ENCODE results near the gene TMPRSS7.

The TMPRSS7 gene

DNA sequence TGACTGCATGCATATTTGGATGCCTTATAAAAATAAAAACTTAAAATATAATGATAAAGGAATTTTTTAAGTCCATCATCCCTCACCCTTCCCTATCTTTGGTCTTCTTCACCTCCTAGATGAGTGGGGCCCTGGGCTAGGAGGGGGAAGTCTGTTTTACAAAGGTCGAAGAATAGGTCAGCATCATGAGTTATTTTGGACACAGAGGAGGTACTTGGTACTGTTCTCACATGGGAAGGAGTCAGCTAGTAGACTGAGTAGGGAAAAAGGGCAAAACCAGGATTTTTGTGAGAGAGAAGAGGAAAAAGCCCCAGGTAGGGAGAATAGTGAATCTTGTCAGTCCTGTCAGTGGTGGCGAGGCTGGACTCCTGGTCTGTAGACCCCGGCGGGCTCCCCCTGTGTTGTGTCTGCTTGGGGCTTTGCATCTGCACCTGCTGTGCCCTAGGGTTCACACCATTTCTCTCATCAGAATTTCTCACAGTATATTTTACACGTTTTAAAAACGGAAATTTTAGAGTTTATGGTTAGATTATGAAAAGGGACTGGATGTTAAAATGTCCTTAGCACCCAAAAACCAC is 81.4 kb downstream of the TMPRSS7 start:
- FAIRE-seq, result no peak
- TF ChIP-seq, protein P1, sequence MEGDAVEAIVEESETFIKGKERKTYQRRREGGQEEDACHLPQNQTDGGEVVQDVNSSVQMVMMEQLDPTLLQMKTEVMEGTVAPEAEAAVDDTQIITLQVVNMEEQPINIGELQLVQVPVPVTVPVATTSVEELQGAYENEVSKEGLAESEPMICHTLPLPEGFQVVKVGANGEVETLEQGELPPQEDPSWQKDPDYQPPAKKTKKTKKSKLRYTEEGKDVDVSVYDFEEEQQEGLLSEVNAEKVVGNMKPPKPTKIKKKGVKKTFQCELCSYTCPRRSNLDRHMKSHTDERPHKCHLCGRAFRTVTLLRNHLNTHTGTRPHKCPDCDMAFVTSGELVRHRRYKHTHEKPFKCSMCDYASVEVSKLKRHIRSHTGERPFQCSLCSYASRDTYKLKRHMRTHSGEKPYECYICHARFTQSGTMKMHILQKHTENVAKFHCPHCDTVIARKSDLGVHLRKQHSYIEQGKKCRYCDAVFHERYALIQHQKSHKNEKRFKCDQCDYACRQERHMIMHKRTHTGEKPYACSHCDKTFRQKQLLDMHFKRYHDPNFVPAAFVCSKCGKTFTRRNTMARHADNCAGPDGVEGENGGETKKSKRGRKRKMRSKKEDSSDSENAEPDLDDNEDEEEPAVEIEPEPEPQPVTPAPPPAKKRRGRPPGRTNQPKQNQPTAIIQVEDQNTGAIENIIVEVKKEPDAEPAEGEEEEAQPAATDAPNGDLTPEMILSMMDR (IDR thresholded peaks at IDR 0.05; ENCODE audit: insufficient read depth, missing control alignments), result no peak

DNA sequence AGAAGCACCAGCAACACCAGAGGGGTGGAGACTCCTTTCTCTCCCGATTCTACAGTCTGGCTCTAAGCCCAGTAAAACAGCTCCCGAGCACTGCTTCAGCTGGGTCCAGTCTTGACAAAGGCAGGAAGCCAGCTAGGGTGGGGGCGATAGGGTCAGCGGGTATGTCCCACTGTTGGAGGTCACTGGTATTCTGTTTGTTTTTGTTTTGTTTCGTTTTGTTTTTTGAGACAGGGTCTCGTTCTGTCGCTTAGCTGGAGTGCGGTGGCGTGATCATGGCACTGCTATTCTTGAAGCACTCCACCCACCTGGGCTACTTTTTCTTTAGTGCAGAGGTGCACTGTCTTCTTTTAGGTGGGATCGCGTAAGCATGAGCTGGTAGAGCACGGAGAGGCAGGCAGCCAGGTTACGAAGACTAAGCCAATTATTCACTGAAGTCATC is 82.2 kb downstream of the TMPRSS7 start:
- TF ChIP-seq, protein P1 (IDR thresholded peaks at IDR 0.05; ENCODE audit: insufficient read depth, missing control alignments), result no peak
- no peak for FAIRE-seq

More for the DNA sequence above, 81.4 kb downstream of the TMPRSS7 start:
- no peak for DNase-seq (ENCODE audit: insufficient read length, low spot score)

DNA sequence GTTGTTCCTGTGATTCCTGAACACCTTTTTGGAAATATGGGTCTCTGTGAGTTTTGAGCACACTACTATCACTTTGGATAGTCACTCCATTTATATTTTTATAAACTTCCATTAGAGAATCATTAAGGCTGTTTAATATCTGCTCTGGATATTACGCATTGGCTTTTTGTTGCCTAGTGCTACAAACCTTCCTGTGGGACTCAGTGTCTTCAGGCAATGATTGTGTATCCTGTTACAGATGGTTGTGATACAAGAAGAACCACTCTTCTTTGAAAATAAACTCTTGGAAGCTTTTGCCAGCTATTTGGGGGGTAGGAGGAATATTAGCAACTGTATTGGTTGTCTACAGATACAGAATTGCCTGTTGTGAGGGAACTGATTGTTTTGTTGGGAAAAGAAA is 82.9 kb downstream of the TMPRSS7 start:
- TF ChIP-seq, protein P1 (IDR thresholded peaks at IDR 0.05; ENCODE audit: insufficient read depth, missing control alignments), result no peak
- no peak for FAIRE-seq

More for the DNA sequence above, 82.2 kb downstream of the TMPRSS7 start:
- no peak for DNase-seq (ENCODE audit: insufficient read length, low spot score)

DNA sequence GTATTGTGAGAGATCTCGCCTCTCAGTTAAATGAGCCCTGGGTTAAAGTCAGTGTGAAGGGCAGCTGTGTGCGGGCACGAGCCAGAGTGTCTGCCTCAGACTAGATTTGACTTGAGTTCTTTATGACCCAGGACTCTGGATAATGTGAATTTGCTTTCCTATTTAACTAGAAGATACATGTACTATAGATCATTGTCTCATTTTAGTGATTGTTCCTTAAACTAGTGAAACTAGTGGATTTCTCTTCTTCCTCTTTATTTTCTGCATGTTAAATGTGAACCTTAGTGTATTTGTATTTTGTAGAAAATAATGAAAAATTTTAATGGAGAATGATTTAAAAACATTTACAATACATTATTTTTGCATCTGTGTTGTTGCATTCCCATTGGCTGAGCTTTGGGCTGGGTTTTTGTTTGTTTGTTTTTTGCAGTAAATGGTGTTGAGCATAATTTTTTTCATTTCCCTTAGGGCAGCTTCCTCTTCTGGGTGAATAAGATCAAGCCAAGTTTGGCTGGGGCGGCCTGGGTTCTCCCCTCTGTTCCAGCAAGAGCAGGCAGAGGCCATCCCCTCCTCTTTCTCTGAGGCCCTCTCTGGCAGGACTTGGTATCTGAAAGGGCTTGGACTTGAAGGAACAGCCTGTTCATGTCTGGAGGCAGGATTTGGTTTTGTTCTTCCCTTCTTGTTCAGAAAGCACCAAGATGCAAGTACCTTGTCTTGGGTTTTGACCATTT is 83.5 kb downstream of the TMPRSS7 start:
- no peak for DNase-seq (ENCODE audit: insufficient read length, low spot score)
- FAIRE-seq, result no peak
- TF ChIP-seq, protein P1 (IDR thresholded peaks at IDR 0.05; ENCODE audit: insufficient read depth, missing control alignments), result no peak

More for the DNA sequence above, 82.9 kb downstream of the TMPRSS7 start:
- no peak for DNase-seq (ENCODE audit: insufficient read length, low spot score)

DNA sequence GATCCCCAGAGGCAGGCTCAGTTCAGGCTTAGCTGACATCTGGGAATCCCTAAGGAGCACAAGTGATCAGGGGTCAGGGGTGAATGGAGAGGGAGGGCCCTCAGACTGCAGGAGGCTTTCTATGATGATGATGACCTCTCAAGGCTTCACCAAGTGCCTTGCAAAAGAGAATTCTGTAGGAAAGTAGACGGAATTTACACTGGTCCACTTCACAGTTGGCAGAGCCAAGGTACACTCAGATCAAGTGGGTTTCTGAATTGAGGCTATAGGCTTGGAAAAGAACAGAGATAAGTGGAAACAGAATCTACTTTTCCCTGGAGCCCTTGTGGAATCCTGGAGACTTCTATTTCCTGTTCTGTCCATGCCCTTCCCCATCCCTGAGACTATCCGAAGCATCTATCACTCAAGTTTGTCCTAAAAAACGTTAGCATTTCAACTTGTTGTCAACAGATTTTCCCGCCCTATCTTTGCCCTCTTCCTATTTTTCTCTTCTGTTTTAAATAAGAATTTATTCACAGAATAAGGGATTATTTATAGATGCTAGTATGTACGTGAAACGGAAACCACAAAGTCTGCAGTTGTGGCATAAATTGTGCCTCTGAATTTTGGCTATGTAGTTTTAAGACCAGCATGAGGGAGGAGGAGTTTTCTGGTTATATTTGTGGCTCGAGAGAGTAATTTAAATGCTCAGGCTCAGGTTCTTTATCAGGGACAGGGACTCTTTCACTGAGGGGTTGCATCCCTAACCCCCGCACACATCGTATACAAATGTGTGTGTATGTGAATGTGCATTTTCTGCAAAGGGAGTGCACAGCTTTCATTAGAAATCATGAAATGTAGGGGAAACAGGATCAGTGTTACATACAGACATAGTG is 85.7 kb downstream of the TMPRSS7 start:
- TF ChIP-seq, protein P1 (IDR thresholded peaks at IDR 0.05; ENCODE audit: insufficient read depth, missing control alignments), result no peak
- DNase-seq (ENCODE audit: insufficient read length, low spot score) (no peak), FAIRE-seq (no peak)

DNA sequence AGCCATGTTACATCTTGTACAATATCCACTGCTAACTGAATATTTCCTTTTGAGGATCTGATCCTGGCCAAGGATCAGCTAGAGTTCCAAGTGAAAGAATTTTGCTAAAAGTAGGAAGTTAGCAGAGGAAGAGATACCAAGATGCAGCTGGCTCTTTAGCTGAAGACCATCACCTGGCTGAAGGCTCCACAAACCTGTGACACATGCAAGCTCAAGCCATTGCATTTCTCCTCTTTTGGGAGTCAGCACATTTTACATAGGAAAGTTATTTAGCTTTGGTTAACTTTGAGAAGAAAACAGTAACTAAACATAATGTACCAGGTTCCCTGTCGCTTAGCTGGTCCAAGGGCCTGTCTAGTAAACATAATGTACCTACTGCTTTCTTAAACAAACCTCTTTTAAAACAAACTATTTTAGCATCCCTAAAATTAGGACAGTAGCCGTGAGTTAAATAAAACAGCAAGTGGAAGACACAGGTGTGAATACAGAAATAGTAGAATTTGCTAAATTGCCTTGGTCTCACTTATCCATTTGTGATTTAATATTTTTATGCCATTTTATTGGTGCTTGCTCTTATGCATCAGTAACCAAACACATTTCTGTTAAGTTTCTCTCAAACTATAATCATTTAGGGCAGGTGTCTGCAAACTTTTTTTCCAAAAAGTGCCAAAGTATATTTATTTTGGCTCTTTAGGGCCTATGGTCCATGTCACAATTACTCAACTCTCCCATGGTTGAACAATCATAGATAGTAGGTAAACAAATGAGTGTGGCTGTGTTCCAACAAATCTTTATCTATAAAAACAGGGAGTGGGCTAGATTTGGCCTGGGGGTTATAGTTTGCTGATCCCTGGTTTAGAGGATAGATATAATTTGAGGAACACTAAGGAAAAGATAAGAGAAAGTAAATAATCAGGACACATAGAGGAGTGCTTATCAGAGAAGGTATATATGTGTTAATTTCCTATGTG is 87.3 kb downstream of the TMPRSS7 start:
- TF ChIP-seq, protein P1 (IDR thresholded peaks at IDR 0.05; ENCODE audit: insufficient read depth, missing control alignments), result no peak
- DNase-seq (ENCODE audit: insufficient read length, low spot score) (no peak), FAIRE-seq (no peak)
